PC-9 (cell line): ENCODE measurements around the gene LARP4. TPM values are rescaled to one million over a fixed set of nuclear protein-coding genes. Genes with fewer than 3 reads are reported as not detected.
"Not testable (repeated sequence)": the region's sequence is repeated elsewhere in the genome, so short reads cannot be mapped to it uniquely, and the experiment has no call there.

ENCODE experiments used
- BruUV-seq: library from RNA; stranded (reverse); fragments of 400-500 nt; replicated peaks from 2 replicates; lab custom pipeline; 2021; lab: Mats Ljungman, UMichigan
- CTCF ChIA-PET: fragments of 300-600 bp; sonication (Branson Sonifier 250); formaldehyde crosslinking; loops from one replicate; lab custom pipeline; 2022; ENCODE audit warnings: antibody characterized with exemption; lab: Charles Lee
- POLR2A ChIA-PET: fragments of 300-600 bp; sonication (Branson Sonifier 250); formaldehyde crosslinking; loops from one replicate; lab custom pipeline; 2022; ENCODE audit warnings: antibody characterized with exemption; ENCODE audit not compliant: unreplicated experiment; lab: Charles Lee
- DNase-seq, 2 experiments: peaks; one replicate each; pipeline versions ENCODE4 v3.0.0 to v3.0.0-alpha.2; 2015 to 2022; ENCODE audit warnings: mixed read lengths in 1 of 2
- H2AFZ ChIP-seq: fragments of 200-600 bp; sonication (generic); 2 replicates; pipeline ENCODE4 v1.8.1; 2017; ENCODE audit warnings: antibody characterized with exemption
- H3F3A ChIP-seq: fragments of 200-600 bp; sonication (generic); 2 replicates; pipeline ENCODE4 v1.8.1; 2017; ENCODE audit warnings: antibody characterized with exemption, mild to moderate bottlenecking, low read depth; ENCODE audit not compliant: insufficient read depth
- H3K27ac ChIP-seq: fragments of 200-600 bp; sonication (generic); 2 replicates; pipeline ENCODE4 v1.6.1; 2016; ENCODE audit warnings: mixed run types
- H3K27me3 ChIP-seq: fragments of 200-600 bp; sonication (generic); 2 replicates; pipeline ENCODE4 v1.6.1; 2016; ENCODE audit warnings: low read depth, mixed run types; ENCODE audit not compliant: insufficient read depth
- H3K36me3 ChIP-seq: fragments of 200-600 bp; sonication (generic); 2 replicates; pipeline ENCODE4 v1.6.1; 2016; ENCODE audit warnings: low read depth, mixed run types
- H3K4me1 ChIP-seq: fragments of 200-600 bp; sonication (generic); replicated peaks from 2 replicates; pipeline ENCODE4 v1.6.1; 2016; ENCODE audit warnings: mixed run types; ENCODE audit not compliant: insufficient read depth
- H3K4me2 ChIP-seq: fragments of 200-600 bp; sonication (generic); 2 replicates; pipeline ENCODE4 v1.6.1; 2017; ENCODE audit warnings: mixed run types
- H3K4me3 ChIP-seq: fragments of 200-600 bp; sonication (generic); 2 replicates; pipeline ENCODE4 v1.6.1; 2016; ENCODE audit warnings: mixed run types
- H3K79me2 ChIP-seq: fragments of 200-600 bp; sonication (generic); 2 replicates; pipeline ENCODE4 v1.6.1; 2017; ENCODE audit warnings: low read depth, mixed run types
- H3K9me2 ChIP-seq: fragments of 200-600 bp; sonication (generic); 2 replicates; pipeline ENCODE4 v1.8.1; 2017; ENCODE audit warnings: mild to moderate bottlenecking; ENCODE audit not compliant: insufficient read depth
- H3K9me3 ChIP-seq: fragments of 200-600 bp; sonication (generic); 2 replicates; pipeline ENCODE4 v1.8.1; 2016; ENCODE audit warnings: low read depth; ENCODE audit not compliant: insufficient read depth
- H4K20me1 ChIP-seq: fragments of 200-600 bp; sonication (generic); 2 replicates; pipeline ENCODE4 v1.8.1; 2017; ENCODE audit not compliant: insufficient read depth
- EZH2 ChIP-seq: fragments of 200-600 bp; sonication (generic); IDR thresholded peaks from 2 replicates; pipeline ENCODE4 v1.8.0; 2017; ENCODE audit warnings: antibody characterized with exemption, low read depth
- intact Hi-C: fragments of 100-400 bp; cut with micrococcal nuclease; formaldehyde crosslinking; loops from one replicate; pipeline ENCODE4 v1.10.0; 2022; ENCODE audit not compliant: unreplicated experiment
- total RNA-seq: library from RNA; stranded (reverse); gene quantifications from 2 replicates; pipeline ENCODE4 v1.2.3, GENCODE V29; 2021
- TF ChIP-seq, protein P1 (sequence below): fragments of 200-600 bp; sonication (generic); conservative IDR thresholded peaks from 2 replicates; pipeline ENCODE4 v1.6.1; 2017; ENCODE audit warnings: mixed run types, antibody characterized with exemption, mild to moderate bottlenecking, moderate library complexity

Gene LARP4
- total RNA-seq, 1 experiment from 2014 or later = 74.2 TPM

DNA sequence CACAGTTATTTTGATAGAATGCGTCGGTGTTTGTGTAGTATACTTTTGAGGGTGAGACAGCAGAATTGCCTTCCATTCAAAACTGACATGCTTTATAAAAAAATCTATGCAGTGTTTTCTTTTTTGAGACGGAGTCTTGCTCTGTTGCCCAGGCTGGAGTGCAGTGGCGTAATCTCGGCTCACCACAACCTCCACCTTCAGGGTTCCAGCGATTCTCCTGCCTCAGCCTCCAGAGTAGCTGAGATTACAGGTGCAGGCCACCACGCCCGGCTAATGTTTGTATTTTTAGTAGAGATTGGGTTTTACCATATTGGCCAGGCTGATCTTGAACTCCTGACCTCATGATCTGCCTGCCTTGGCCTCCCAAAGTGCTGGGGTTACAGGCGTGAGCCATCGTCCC is 22.7 kb downstream of the LARP4 start:
- BruUV-seq, CTCF ChIA-PET, H3K27ac ChIP-seq, H2AFZ ChIP-seq, H3K9me2 ChIP-seq, intact Hi-C loops, H3K36me3 ChIP-seq, H3K27me3 ChIP-seq, H3K4me2 ChIP-seq, H3K4me3 ChIP-seq, H3K9me3 ChIP-seq, DNase-seq, POLR2A ChIA-PET: not testable (repeated sequence)
- H3K4me1 ChIP-seq = peaks cover 14% of the 10 kb centered on the region; the same call in 1 of the 2 replicates
- peaks cover 38% of the 10 kb centered on the region for H4K20me1 ChIP-seq
- peaks cover 76% of the 10 kb centered on the region for H3K79me2 ChIP-seq
- peaks cover 30% of the 10 kb centered on the region; the same call in 1 of the 2 replicates for H3F3A ChIP-seq

DNA sequence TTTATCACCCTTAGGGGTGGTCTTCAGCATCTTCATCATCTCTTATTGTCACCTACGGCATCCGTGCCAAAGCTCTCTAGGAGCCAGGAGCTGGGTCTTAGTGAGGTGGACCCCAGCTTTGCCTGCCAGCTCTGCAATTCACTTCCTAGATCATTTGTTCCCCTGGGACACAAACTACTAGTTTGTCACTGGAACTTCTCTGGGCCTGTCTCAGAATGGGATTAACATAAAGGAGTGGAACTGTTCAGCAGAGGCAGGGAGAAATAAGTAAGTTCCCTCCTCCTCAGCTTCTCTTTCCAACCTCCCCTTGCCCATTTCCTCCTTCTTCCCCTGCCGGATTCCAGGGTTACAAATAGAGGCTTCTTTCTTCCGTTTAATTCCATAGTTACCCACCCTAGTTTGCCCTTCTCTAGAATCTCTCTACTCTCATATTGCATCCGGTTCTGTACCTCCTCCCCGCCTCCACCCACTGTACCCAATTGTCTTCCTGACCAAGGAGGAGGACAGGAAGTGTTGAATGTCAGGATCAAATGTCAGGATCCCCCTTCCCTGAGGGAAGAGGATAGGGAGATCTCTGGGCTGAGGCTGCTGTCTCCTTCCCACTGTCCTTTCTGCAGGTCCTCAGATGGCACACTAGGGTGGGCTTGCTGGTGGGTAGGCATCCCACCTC is 25.0 kb downstream of the LARP4 start:
- no peak for TF ChIP-seq EZH2
- TF ChIP-seq, protein P1, sequence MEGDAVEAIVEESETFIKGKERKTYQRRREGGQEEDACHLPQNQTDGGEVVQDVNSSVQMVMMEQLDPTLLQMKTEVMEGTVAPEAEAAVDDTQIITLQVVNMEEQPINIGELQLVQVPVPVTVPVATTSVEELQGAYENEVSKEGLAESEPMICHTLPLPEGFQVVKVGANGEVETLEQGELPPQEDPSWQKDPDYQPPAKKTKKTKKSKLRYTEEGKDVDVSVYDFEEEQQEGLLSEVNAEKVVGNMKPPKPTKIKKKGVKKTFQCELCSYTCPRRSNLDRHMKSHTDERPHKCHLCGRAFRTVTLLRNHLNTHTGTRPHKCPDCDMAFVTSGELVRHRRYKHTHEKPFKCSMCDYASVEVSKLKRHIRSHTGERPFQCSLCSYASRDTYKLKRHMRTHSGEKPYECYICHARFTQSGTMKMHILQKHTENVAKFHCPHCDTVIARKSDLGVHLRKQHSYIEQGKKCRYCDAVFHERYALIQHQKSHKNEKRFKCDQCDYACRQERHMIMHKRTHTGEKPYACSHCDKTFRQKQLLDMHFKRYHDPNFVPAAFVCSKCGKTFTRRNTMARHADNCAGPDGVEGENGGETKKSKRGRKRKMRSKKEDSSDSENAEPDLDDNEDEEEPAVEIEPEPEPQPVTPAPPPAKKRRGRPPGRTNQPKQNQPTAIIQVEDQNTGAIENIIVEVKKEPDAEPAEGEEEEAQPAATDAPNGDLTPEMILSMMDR = no peak
- Histone ChIP-seq H4K20me1 (peaks cover 20% of the 10 kb centered on the region; the same call in 1 of the 2 replicates), H3K27ac (no peak overlapping the region), H3F3A (0 out of 2 replicates have a peak, but pooled peaks cover 18% of the 10 kb centered on the region), H3K4me2 (no peak overlapping the region), H3K4me3 (no peak overlapping the region), H3K36me3 (0 out of 2 replicates have a peak, but pooled peaks cover 9% of the 10 kb centered on the region), H3K9me3 (no peaks in the 10 kb centered on the region), H3K4me1 (no peaks in the 10 kb centered on the region), H2AFZ (no peak overlapping the region), H3K9me2 (no peaks in the 10 kb centered on the region), H3K79me2 (peaks cover 52% of the 10 kb centered on the region), H3K27me3 (no peaks in the 10 kb centered on the region)
- CTCF ChIA-PET = no interaction called here
- POLR2A ChIA-PET = interaction anchor here (0.5 kb wide), 1 partner anchor 341 kb away, joined by 35 read pairs; the partner anchor contains the start of gene SMARCD1
- intact Hi-C loops = no loop called here
- no TSS peak for BruUV-seq
- no peak for DNase-seq

DNA sequence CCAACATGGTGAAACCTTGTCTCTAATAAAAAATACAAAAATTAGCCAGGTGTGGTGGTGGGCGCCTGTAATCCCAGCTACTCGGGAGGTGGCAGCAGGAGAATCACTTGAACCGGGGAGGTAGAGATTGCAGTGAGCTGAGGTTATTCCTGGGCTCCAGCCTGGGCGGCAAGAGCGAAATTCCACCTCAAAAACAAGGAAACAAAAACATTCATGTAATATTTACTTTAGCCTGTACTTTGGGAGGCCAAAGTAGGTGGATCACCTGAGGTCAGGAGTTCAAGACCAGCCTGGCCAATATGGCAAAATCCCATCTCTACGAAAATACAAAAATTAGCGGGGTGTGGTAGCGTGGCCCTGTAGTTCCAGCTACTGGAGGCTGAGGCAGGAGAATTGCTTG is 31.0 kb downstream of the LARP4 start:
- CTCF ChIA-PET, POLR2A ChIA-PET: not testable (repeated sequence)

GRCh38 chr12:50440288-50440687 is 39.6 kb downstream of the LARP4 start:
- POLR2A ChIA-PET = no interaction called here
- intact Hi-C loops = no loop called here
- Histone ChIP-seq H3K9me2 (no peaks in the 10 kb centered on the region), H3K36me3 (peaks cover 43% of the 10 kb centered on the region), H3K79me2 (no peaks in the 10 kb centered on the region), H3K9me3 (no peaks in the 10 kb centered on the region), H4K20me1 (peaks cover 4% of the 10 kb centered on the region; the same call in 1 of the 2 replicates), H3F3A (peaks cover 19% of the 10 kb centered on the region; the same call in 1 of the 2 replicates), H3K4me2 (no peak overlapping the region), H2AFZ (no peak overlapping the region), H3K27me3 (no peaks in the 10 kb centered on the region), H3K27ac (no peak overlapping the region), H3K4me1 (no peaks in the 10 kb centered on the region), H3K4me3 (no peak overlapping the region)
- CTCF ChIA-PET = no interaction called here
- no peak for DNase-seq
- TF ChIP-seq, protein P1 = no peak
- no peak for TF ChIP-seq EZH2
- no TSS peak for BruUV-seq

More for the DNA sequence above, 31.0 kb downstream of the LARP4 start:
- intact Hi-C loops, H3K27ac ChIP-seq, H2AFZ ChIP-seq, BruUV-seq, H3K27me3 ChIP-seq, H3K36me3 ChIP-seq, H3K9me2 ChIP-seq, H4K20me1 ChIP-seq, H3K4me3 ChIP-seq, H3K4me1 ChIP-seq, H3K79me2 ChIP-seq, DNase-seq, H3K4me2 ChIP-seq, H3K9me3 ChIP-seq: not testable (repeated sequence)
- peaks cover 11% of the 10 kb centered on the region; the same call in 1 of the 2 replicates for H3F3A ChIP-seq
